Retinal pigment epithelial cell (primary cell): ENCODE results near the gene ADAMTS16.
A peak's percentile ranks its signal among the peaks of the same experiment; 100 is the strongest.

Source experiments
- DNase-seq: peaks from one replicate; pipeline ENCODE4 v3.0.0-alpha.2; 2010; ENCODE audit warnings: low read depth
- H3K4me3 ChIP-seq: 2 replicates; pipeline ENCODE4 v1.5.1; 2011; ENCODE audit warnings: mild to moderate bottlenecking, low read length, control low read depth, moderate library complexity
- TF ChIP-seq, protein P1 (sequence below): conservative IDR thresholded peaks from 2 replicates; pipeline ENCODE4 v1.5.1; 2011; ENCODE audit warnings: low read depth, low read length, control low read depth, inconsistent platforms

The ADAMTS16 gene

DNA sequence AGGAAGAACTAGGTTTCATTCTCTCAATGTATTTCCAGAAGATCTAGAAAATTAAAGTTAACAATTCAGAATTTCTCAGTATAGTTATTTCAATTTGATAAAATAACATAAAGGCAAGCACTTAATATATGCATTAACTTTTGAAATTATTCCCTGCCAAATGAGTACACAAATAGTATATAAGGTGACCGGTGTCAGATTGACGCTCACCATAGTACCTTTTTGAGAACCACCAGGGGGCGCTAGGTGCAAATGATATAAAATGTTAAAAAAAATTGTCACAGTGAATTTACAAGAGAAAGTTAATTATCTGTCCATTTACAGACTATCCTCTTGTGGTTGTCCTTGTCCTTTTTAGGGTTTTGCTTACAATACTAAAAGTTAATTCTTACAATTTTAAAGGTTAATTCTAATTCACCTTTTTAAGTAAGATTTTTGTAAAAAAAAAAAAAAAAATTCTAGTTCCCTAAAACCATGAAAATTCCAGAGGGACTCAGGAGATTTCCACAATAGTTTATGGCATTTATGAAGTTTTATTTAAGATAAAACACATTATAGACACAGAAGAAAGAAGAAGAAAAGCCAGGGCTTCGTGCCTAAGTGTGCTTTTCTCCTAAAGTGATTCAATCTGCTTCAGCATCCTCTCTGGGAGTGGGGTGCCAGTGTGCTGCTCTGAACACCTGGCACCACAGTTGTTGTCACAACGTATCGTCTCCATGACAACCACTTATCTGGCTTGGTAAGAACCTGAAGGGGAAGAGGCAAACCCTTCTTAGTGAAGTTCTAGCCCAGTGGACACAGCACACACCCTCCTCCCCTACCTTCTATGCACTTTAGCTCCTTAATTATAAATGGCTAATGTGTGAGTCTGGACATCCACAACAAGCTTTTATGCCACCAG lies 1.7 kb downstream of the ADAMTS16 start:
- peak; percentile 19 for DNase-seq
- no peak overlapping the region for H3K4me3 ChIP-seq
- TF ChIP-seq, protein P1, sequence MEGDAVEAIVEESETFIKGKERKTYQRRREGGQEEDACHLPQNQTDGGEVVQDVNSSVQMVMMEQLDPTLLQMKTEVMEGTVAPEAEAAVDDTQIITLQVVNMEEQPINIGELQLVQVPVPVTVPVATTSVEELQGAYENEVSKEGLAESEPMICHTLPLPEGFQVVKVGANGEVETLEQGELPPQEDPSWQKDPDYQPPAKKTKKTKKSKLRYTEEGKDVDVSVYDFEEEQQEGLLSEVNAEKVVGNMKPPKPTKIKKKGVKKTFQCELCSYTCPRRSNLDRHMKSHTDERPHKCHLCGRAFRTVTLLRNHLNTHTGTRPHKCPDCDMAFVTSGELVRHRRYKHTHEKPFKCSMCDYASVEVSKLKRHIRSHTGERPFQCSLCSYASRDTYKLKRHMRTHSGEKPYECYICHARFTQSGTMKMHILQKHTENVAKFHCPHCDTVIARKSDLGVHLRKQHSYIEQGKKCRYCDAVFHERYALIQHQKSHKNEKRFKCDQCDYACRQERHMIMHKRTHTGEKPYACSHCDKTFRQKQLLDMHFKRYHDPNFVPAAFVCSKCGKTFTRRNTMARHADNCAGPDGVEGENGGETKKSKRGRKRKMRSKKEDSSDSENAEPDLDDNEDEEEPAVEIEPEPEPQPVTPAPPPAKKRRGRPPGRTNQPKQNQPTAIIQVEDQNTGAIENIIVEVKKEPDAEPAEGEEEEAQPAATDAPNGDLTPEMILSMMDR = peak; percentile 61

DNA sequence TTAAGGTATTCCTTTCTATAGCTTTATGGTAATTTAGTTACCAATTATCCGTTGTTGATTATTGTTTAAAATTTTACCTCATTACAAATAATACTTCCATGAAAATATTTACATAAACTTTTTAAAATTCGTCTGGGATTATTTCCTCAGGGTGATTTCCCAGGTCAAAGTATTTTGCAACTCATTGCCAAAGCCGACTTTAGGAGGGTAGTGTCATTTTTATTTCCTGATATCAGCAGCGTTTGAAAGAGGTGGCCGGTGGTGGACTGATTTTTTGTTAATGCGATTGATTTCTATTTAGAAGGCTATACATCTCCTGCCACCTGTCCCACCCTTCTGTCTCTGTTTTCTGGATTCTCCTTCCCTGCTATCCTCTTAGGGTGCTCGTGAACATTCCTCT lies 4.3 kb downstream of the ADAMTS16 start:
- no peak overlapping the region for H3K4me3 ChIP-seq
- TF ChIP-seq, protein P1 = no peak
- DNase-seq = no peak

DNA sequence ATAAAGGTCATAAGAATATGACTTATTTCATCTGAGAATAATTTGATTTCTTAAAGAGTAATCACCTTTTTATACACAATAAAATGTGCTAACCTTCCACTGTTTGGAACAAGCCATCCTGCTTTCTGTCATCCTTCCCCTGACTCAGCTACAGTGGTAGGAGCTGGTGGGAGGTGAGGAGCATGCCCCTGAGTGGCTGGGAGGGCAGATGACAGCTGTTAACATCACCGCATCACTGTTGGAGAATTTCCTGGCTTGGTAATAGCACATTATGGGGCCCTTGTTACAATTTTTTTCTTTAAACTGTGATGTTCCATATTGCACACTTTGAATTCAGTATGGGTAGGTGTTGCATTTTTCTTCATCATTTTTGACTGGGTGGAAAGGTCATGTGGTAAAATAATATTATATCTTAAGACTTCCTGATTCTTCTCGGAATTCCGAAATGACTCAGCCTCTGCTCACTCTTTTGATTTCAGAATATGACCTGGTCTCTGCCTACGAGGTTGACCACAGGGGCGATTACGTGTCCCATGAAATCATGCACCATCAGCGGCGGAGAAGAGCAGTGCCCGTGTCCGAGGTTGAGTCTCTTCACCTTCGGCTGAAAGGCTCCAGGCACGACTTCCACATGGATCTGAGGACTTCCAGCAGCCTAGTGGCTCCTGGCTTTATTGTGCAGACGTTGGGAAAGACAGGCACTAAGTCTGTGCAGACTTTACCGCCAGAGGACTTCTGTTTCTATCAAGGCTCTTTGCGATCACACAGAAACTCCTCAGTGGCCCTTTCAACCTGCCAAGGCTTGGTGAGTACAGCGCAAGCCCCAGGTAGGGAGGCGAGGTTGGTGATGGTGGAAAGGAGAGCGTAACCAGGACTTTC lies 5.8 kb downstream of the ADAMTS16 start:
- DNase-seq = no peak
- TF ChIP-seq, protein P1 = no peak
- no peak overlapping the region for H3K4me3 ChIP-seq

GRCh38 chr5:5146530-5147160 lies 6.5 kb downstream of the ADAMTS16 start:
- DNase-seq = no peak
- TF ChIP-seq, protein P1 = no peak
- no peak overlapping the region for H3K4me3 ChIP-seq

GRCh38 chr5:5149154-5149553 lies 9.0 kb downstream of the ADAMTS16 start:
- TF ChIP-seq, protein P1 = no peak
- DNase-seq = no peak
- H3K4me3 ChIP-seq = no peak overlapping the region

DNA sequence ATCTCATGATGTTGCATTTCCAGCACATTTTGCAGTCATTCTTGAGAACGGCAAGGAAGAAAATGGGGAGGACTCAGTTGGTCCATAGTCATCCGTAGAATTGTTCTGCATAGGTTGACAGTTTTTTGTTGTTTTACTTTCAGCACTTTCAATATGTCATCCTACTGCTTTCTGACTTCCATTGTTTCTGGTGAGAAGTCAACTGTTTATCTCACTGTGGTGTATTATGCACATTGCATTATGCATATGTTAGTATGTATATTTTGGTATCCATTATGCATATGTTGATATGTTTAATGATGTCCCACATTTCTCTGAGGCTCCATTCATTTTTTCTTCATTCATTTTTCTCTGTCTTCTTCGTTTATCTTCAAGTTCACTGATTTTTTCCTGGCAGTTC lies 10.5 kb downstream of the ADAMTS16 start:
- TF ChIP-seq, protein P1 = no peak
- DNase-seq = no peak
- no peak overlapping the region for H3K4me3 ChIP-seq
